OCI-LY1 (cell line): ENCODE results near the gene SLC5A2.

Experiments used
- CTCF ChIP-seq: fragments of 200-600 bp; sonication (generic), shearing (Covaris generic); IDR thresholded peaks from 2 replicates; pipeline ENCODE4 v1.5.1; 2017; ENCODE audit warnings: mild to moderate bottlenecking, antibody characterized with exemption, low read length, moderate library complexity, mixed read lengths
- EZH2 ChIP-seq: fragments of 200-600 bp; sonication (generic), shearing (Covaris generic); IDR thresholded peaks from 2 replicates; pipeline ENCODE4 v1.8.0; 2017; ENCODE audit warnings: borderline replicate concordance, mixed run types, mild to moderate bottlenecking, antibody characterized with exemption, low read length, moderate library complexity, mixed read lengths

- TF ChIP-seq EZH2 (no peak), CTCF (no peak)
Measured at GRCh38 chr16:31536804-31537361, 54.0 kb downstream of the SLC5A2 start.
